ENCODE results near the gene ERICH3.

DNA sequence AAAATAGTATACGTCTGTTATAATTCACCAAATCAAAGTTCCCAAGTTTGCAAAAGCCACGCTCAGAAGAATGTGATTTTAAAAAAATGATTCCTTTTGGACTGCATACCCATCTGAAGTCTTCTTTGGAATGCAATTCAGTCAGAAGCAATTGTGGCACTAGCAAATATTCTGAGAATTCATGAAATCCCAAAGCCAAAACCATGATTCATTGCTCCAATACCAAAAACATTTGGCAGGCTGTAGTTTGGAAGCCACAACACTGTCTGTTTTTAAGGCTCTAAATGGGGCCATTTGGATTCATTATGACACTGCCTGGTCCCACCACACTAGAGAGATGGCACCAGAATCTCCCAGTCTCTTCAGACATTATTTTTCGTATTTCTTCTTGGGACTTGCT lies 139.4 kb downstream of the ERICH3 start:
- no peak for TF ChIP-seq POLR2AphosphoS5 (IDR thresholded peaks at IDR 0.05; ENCODE audit: low read depth, low read length)
- no peak for TF ChIP-seq POLR2A (IDR thresholded peaks at IDR 0.05; ENCODE audit: low read depth, low read length)

Measured in GM12892 (cell line).